ENCODE results near the gene SPECC1L.

The SPECC1L gene

GRCh38 chr22:24444729-24445466 is 174.3 kb downstream of the SPECC1L start:
- no peaks in the 10 kb centered on the region for H3K79me2 ChIP-seq (ENCODE audit: insufficient read depth, low read length)
- no peaks in the 10 kb centered on the region for H3K27me3 ChIP-seq (ENCODE audit: low read length)
- no peaks in the 10 kb centered on the region for H3K9me3 ChIP-seq (ENCODE audit: insufficient read depth, low read length)
- no peak overlapping the region for H3K4me2 ChIP-seq (ENCODE audit: low read depth, low read length, poor library complexity, severe bottlenecking)
- no peaks in the 10 kb centered on the region for H4K20me1 ChIP-seq (ENCODE audit: low read depth, low read length)
- no peaks in the 10 kb centered on the region for H3K9me2 ChIP-seq (replicated peaks; ENCODE audit: insufficient read depth, low read length)
- no peak overlapping the region for H3K9ac ChIP-seq (ENCODE audit: low read length)
- H3F3A ChIP-seq (ENCODE audit: insufficient read depth), result no peaks in the 10 kb centered on the region
- no peak overlapping the region for H2AFZ ChIP-seq (ENCODE audit: low read depth, low read length, severe bottlenecking)
- no peaks in the 10 kb centered on the region for H3K36me3 ChIP-seq (ENCODE audit: low read length)
- TF ChIP-seq CTCF (IDR thresholded peaks at IDR 0.05; ENCODE audit: insufficient read depth, low read length, poor library complexity, severe bottlenecking) (no peak), EZH2phosphoT487 (conservative IDR thresholded peaks at IDR 0.05; ENCODE audit: low read length) (no peak)
- no peak overlapping the region for H3K27ac ChIP-seq (ENCODE audit: low read depth, low read length)
- no peak overlapping the region for H3K4me3 ChIP-seq (ENCODE audit: insufficient read depth, low read length, poor library complexity, severe bottlenecking)

GRCh38 chr22:24445481-24446259 is 175.0 kb downstream of the SPECC1L start:
- Histone ChIP-seq H3K36me3 (ENCODE audit: low read length) (no peaks in the 10 kb centered on the region), H2AFZ (ENCODE audit: low read depth, low read length, severe bottlenecking) (no peak overlapping the region), H3K4me2 (ENCODE audit: low read depth, low read length, poor library complexity, severe bottlenecking) (no peak overlapping the region), H3F3A (ENCODE audit: insufficient read depth) (no peaks in the 10 kb centered on the region), H3K79me2 (ENCODE audit: insufficient read depth, low read length) (no peaks in the 10 kb centered on the region), H3K9me3 (ENCODE audit: insufficient read depth, low read length) (no peaks in the 10 kb centered on the region), H3K27ac (ENCODE audit: low read depth, low read length) (no peak overlapping the region), H3K9ac (ENCODE audit: low read length) (no peak overlapping the region), H3K4me3 (ENCODE audit: insufficient read depth, low read length, poor library complexity, severe bottlenecking) (no peak overlapping the region), H3K27me3 (ENCODE audit: low read length) (no peaks in the 10 kb centered on the region), H3K9me2 (replicated peaks; ENCODE audit: insufficient read depth, low read length) (no peaks in the 10 kb centered on the region), H4K20me1 (ENCODE audit: low read depth, low read length) (no peaks in the 10 kb centered on the region)
- no peak for TF ChIP-seq EZH2phosphoT487 (conservative IDR thresholded peaks at IDR 0.05; ENCODE audit: low read length)
- no peak for TF ChIP-seq CTCF (IDR thresholded peaks at IDR 0.05; ENCODE audit: insufficient read depth, low read length, poor library complexity, severe bottlenecking)

- Histone ChIP-seq H3K27me3 (ENCODE audit: low read length) (no peaks in the 10 kb centered on the region), H3K36me3 (ENCODE audit: low read length) (no peaks in the 10 kb centered on the region), H2AFZ (ENCODE audit: low read depth, low read length, severe bottlenecking) (no peak overlapping the region), H3K9me3 (ENCODE audit: insufficient read depth, low read length) (no peaks in the 10 kb centered on the region), H4K20me1 (ENCODE audit: low read depth, low read length) (no peaks in the 10 kb centered on the region), H3K9ac (ENCODE audit: low read length) (no peak overlapping the region), H3K27ac (ENCODE audit: low read depth, low read length) (no peak overlapping the region), H3F3A (ENCODE audit: insufficient read depth) (no peaks in the 10 kb centered on the region), H3K79me2 (ENCODE audit: insufficient read depth, low read length) (no peaks in the 10 kb centered on the region), H3K4me2 (ENCODE audit: low read depth, low read length, poor library complexity, severe bottlenecking) (no peak overlapping the region), H3K9me2 (replicated peaks; ENCODE audit: insufficient read depth, low read length) (no peaks in the 10 kb centered on the region), H3K4me3 (ENCODE audit: insufficient read depth, low read length, poor library complexity, severe bottlenecking) (no peak overlapping the region)
- no peak for TF ChIP-seq EZH2phosphoT487 (conservative IDR thresholded peaks at IDR 0.05; ENCODE audit: low read length)
- TF ChIP-seq CTCF (IDR thresholded peaks at IDR 0.05; ENCODE audit: insufficient read depth, low read length, poor library complexity, severe bottlenecking), result no peak
Observed at GRCh38 chr22:24446260-24446611, 175.6 kb downstream of the SPECC1L start.

All from SU-DHL-6 (cell line).